ENCODE data around the gene RPL14.

RPL14 gene

GRCh38 chr3:40464339-40465110 lies 7.4 kb downstream of the RPL14 start:
- DNase-seq, result no peak

GRCh38 chr3:40465111-40465407 lies 7.9 kb downstream of the RPL14 start:
- DNase-seq, result no peak

- DNase-seq, result no peak
Measured at GRCh38 chr3:40465456-40465855, 8.3 kb downstream of the RPL14 start.

GRCh38 chr3:40468018-40468417 lies 10.9 kb downstream of the RPL14 start:
- DNase-seq, result no peak

- no peak for DNase-seq
Measured at GRCh38 chr3:40470701-40471100, 13.6 kb downstream of the RPL14 start.

GRCh38 chr3:40476478-40477470 lies 19.6 kb downstream of the RPL14 start, which contains the start of gene ZNF619:
TSS of gene ZNF619 (plus strand) at chr3:40477122. CDS start at chr3:40477980, 858 bp downstream.
- peak; percentile 76 for DNase-seq

- DNase-seq, result no peak
Measured at GRCh38 chr3:40477666-40478065, 20.5 kb downstream of the RPL14 start.

GRCh38 chr3:40487172-40487571 lies 30.0 kb downstream of the RPL14 start:
- DNase-seq, result no peak

GRCh38 chr3:40490916-40491315 lies 33.8 kb downstream of the RPL14 start:
- no peak for DNase-seq

- DNase-seq, result no peak
Measured at GRCh38 chr3:40494698-40495097, 37.6 kb downstream of the RPL14 start.

GRCh38 chr3:40497288-40497687 lies 40.1 kb downstream of the RPL14 start:
- DNase-seq, result no peak

GRCh38 chr3:40499952-40500351 lies 42.8 kb downstream of the RPL14 start:
- DNase-seq, result no peak

- no peak for DNase-seq
Measured at GRCh38 chr3:40502034-40502433, 44.9 kb downstream of the RPL14 start.

- no peak for DNase-seq
Measured at GRCh38 chr3:40504636-40505430, 47.7 kb downstream of the RPL14 start.

- peak; percentile 94 for DNase-seq
Measured at GRCh38 chr3:40505599-40506462, 48.7 kb downstream of the RPL14 start, which contains the start of gene ZNF620. TSS of gene ZNF620 (plus strand) at chr3:40506039. CDS start at chr3:40506353, 314 bp downstream.

- DNase-seq, result peak; percentile 2
Measured at GRCh38 chr3:40511031-40511718, 54.0 kb downstream of the RPL14 start.

GRCh38 chr3:40516201-40516600 lies 59.1 kb downstream of the RPL14 start:
- DNase-seq, result no peak

GRCh38 chr3:40518067-40518466 lies 60.9 kb downstream of the RPL14 start:
- no peak for DNase-seq
